ENCODE measurements around the gene EYA2.

EYA2 gene

GRCh38 chr20:46981184-46981583 is 86.5 kb downstream of the EYA2 start:
- Mint-ChIP-seq H3K4me3 (no peak overlapping the region), H3K9me3 (peaks cover 6% of the 10 kb centered on the region), H3K36me3 (ENCODE audit: insufficient read depth) (no peaks in the 10 kb centered on the region), H3K27me3 (peaks cover 79% of the 10 kb centered on the region), H3K4me1 (no peaks in the 10 kb centered on the region), H3K27ac (ENCODE audit: low read depth) (no peak overlapping the region)
- DNase-seq (ENCODE audit: low spot score in 2 of 2) (no peak), ATAC-seq (replicated peaks; ENCODE audit: extremely low read depth, poor library complexity, severe bottlenecking) (no peak)

GRCh38 chr20:46983466-46983865 is 88.8 kb downstream of the EYA2 start:
- peaks cover 65% of the 10 kb centered on the region for H3K27me3 Mint-ChIP-seq
- H3K27ac Mint-ChIP-seq (ENCODE audit: low read depth), result no peak overlapping the region
- H3K4me3 Mint-ChIP-seq, result no peak overlapping the region

DNA sequence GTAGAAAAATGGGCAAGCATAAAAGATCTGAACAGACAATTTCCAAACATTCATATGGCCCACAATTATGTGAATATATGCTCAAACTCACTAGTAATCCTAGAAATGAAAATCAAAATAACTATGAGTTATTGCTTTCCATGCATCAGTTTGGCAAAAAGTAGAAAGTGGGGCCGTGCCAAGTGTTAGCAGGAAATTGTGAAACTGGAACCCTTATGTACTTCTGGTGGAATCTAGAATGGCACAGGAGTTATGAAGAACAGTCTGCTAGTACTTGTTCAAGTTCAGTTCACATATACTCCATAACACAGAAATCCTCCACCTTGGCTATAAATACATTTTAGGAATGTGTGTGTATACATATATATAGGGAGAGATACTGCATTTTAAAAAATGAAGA is 89.8 kb downstream of the EYA2 start:
- Mint-ChIP-seq H3K4me1 (no peaks in the 10 kb centered on the region), H3K27ac (ENCODE audit: low read depth) (no peak overlapping the region), H3K27me3 (peaks cover 60% of the 10 kb centered on the region), H3K36me3 (ENCODE audit: insufficient read depth) (no peaks in the 10 kb centered on the region), H3K9me3 (peaks cover 6% of the 10 kb centered on the region), H3K4me3 (no peak overlapping the region)
- DNase-seq (ENCODE audit: low spot score in 2 of 2), result no peak
- no peak for ATAC-seq (replicated peaks; ENCODE audit: extremely low read depth, poor library complexity, severe bottlenecking)

More at GRCh38 chr20:46983466-46983865, 88.8 kb downstream of the EYA2 start:
- peaks cover 6% of the 10 kb centered on the region for H3K9me3 Mint-ChIP-seq
- DNase-seq (ENCODE audit: low spot score in 2 of 2) (no peak), ATAC-seq (replicated peaks; ENCODE audit: extremely low read depth, poor library complexity, severe bottlenecking) (no peak)
- no peaks in the 10 kb centered on the region for H3K4me1 Mint-ChIP-seq
- H3K36me3 Mint-ChIP-seq (ENCODE audit: insufficient read depth), result no peaks in the 10 kb centered on the region

GRCh38 chr20:46985250-46985649 is 90.6 kb downstream of the EYA2 start:
- Mint-ChIP-seq H3K27ac (ENCODE audit: low read depth) (no peak overlapping the region), H3K4me1 (no peaks in the 10 kb centered on the region), H3K27me3 (peaks cover 60% of the 10 kb centered on the region), H3K36me3 (ENCODE audit: insufficient read depth) (no peaks in the 10 kb centered on the region), H3K9me3 (peaks cover 6% of the 10 kb centered on the region), H3K4me3 (no peak overlapping the region)
- DNase-seq (ENCODE audit: low spot score in 2 of 2) (no peak), ATAC-seq (replicated peaks; ENCODE audit: extremely low read depth, poor library complexity, severe bottlenecking) (no peak)

DNA sequence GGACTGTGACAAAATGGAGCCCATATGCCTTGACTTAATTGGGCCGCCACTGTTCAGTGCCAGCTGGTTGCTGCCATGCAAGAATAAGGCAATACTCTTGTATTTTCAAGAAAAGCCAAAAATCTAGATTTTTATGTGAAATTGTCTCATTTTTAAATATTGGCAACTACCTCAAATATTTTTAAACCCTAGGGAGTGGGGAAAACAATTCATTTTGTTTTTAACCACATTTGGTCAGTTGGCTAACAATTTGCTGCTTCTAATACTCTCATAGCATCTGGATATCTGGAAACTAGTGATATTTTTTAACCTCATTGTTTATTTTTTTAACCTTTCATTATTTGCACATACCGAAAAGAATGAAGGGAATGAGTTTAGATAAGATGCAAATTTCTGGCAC is 91.0 kb downstream of the EYA2 start:
- no peaks in the 10 kb centered on the region for H3K36me3 Mint-ChIP-seq (ENCODE audit: insufficient read depth)
- H3K4me1 Mint-ChIP-seq, result no peaks in the 10 kb centered on the region
- no peak overlapping the region for H3K27ac Mint-ChIP-seq (ENCODE audit: low read depth)
- H3K9me3 Mint-ChIP-seq, result peaks cover 6% of the 10 kb centered on the region
- DNase-seq (ENCODE audit: low spot score in 2 of 2), result no peak
- H3K27me3 Mint-ChIP-seq, result peaks cover 60% of the 10 kb centered on the region
- ATAC-seq (replicated peaks; ENCODE audit: extremely low read depth, poor library complexity, severe bottlenecking), result no peak
- H3K4me3 Mint-ChIP-seq, result no peak overlapping the region

GRCh38 chr20:46987001-46987400 is 92.4 kb downstream of the EYA2 start:
- DNase-seq (ENCODE audit: low spot score in 2 of 2), result no peak
- peaks cover 65% of the 10 kb centered on the region for H3K27me3 Mint-ChIP-seq
- ATAC-seq (replicated peaks; ENCODE audit: extremely low read depth, poor library complexity, severe bottlenecking), result no peak

DNA sequence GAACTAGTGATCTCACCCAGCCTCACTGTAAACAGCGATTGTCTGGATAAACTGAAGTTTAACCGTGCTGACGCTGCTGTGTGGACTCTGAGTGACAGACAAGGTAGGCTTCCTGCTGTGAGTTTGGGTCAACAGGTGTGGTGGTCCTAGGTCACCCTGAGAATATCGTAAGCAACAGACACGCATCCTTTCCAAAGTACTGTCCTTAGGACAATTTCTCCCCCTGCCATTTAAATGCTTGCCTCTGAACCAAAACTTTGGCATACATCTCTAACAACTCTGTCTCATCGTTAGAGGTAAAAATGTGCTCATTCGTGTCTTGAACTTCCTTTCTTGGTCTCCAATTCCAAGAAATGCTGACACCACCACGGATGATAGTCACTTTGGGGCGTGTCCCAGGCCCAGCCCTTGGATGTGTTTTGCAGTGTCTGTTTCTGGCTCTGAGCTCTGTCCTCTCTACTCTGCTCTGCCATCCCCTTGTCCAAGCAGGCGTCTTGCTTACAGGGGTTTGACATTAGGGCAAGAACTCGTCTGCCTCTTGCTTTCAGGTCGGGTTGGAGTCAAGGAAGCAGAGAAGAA is 95.5 kb downstream of the EYA2 start:
- no peak overlapping the region for H3K4me3 Mint-ChIP-seq
- H3K4me1 Mint-ChIP-seq, result no peaks in the 10 kb centered on the region
- no peak overlapping the region for H3K27ac Mint-ChIP-seq (ENCODE audit: low read depth)
- no peak for ATAC-seq (replicated peaks; ENCODE audit: extremely low read depth, poor library complexity, severe bottlenecking)
- no peak for DNase-seq (ENCODE audit: low spot score in 2 of 2)
- H3K27me3 Mint-ChIP-seq, result peaks cover 52% of the 10 kb centered on the region
- no peaks in the 10 kb centered on the region for H3K9me3 Mint-ChIP-seq
- no peaks in the 10 kb centered on the region for H3K36me3 Mint-ChIP-seq (ENCODE audit: insufficient read depth)

More at GRCh38 chr20:46987001-46987400, 92.4 kb downstream of the EYA2 start:
- no peak overlapping the region for H3K27ac Mint-ChIP-seq (ENCODE audit: low read depth)
- H3K9me3 Mint-ChIP-seq, result peaks cover 6% of the 10 kb centered on the region
- no peaks in the 10 kb centered on the region for H3K36me3 Mint-ChIP-seq (ENCODE audit: insufficient read depth)
- no peaks in the 10 kb centered on the region for H3K4me1 Mint-ChIP-seq
- no peak overlapping the region for H3K4me3 Mint-ChIP-seq

DNA sequence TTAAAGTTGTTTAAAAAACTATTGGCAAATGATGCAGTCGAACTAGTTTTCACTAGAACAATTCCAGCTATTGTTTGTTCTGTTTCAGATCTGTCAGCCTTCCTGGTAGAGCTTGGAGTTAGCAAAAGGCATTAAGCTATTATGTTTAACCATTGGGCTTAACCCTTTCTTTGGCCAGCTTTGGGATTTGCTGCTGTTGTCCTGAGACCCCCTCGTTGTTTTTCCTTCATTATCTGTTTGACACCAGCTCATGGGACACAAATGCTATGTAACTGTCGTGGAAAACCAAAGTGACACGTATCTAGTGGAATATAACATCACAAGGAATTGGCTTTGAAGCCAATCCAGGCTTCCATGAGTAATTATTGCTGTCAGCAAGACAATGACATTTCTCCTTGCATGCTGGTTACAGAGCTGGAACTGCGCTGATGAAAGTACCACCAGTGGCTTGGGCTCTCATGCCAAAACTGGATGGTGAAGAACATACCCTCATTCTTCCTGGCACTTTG is 96.0 kb downstream of the EYA2 start:
- Mint-ChIP-seq H3K27me3 (peaks cover 47% of the 10 kb centered on the region), H3K27ac (ENCODE audit: low read depth) (no peak overlapping the region), H3K36me3 (ENCODE audit: insufficient read depth) (no peaks in the 10 kb centered on the region), H3K4me3 (no peak overlapping the region), H3K9me3 (no peaks in the 10 kb centered on the region), H3K4me1 (no peaks in the 10 kb centered on the region)
- ATAC-seq (replicated peaks; ENCODE audit: extremely low read depth, poor library complexity, severe bottlenecking) (no peak), DNase-seq (ENCODE audit: low spot score in 2 of 2) (no peak)

DNA sequence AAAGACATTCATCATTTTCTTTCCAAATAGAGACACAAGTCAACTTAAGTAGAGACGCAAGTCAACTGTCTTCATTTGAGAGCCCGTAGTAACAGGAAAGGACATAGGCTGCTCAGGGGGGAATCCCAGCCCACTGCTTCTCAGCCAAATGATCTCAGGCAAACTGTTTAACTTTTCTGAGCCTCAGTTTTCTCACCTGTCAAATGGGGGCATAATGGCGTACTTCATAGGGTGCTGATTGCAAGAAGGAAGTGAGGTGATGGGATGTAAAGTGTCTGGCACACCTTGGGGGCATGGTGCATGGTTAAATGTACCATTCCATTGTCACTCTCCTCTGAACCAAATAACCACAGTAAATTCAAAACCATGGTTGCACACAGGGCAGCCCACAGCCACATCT is 96.5 kb downstream of the EYA2 start:
- Mint-ChIP-seq H3K4me1 (no peaks in the 10 kb centered on the region), H3K4me3 (no peak overlapping the region), H3K27me3 (peaks cover 47% of the 10 kb centered on the region), H3K9me3 (no peaks in the 10 kb centered on the region), H3K36me3 (ENCODE audit: insufficient read depth) (no peaks in the 10 kb centered on the region), H3K27ac (ENCODE audit: low read depth) (no peak overlapping the region)
- ATAC-seq (replicated peaks; ENCODE audit: extremely low read depth, poor library complexity, severe bottlenecking) (no peak), DNase-seq (ENCODE audit: low spot score in 2 of 2) (no peak)

- DNase-seq (ENCODE audit: low spot score in 2 of 2) (no peak), ATAC-seq (replicated peaks; ENCODE audit: extremely low read depth, poor library complexity, severe bottlenecking) (no peak)
- H3K9me3 Mint-ChIP-seq, result no peaks in the 10 kb centered on the region
- peaks cover 47% of the 10 kb centered on the region for H3K27me3 Mint-ChIP-seq
- no peak overlapping the region for H3K27ac Mint-ChIP-seq (ENCODE audit: low read depth)
- no peak overlapping the region for H3K4me3 Mint-ChIP-seq
- H3K4me1 Mint-ChIP-seq, result no peaks in the 10 kb centered on the region
- no peaks in the 10 kb centered on the region for H3K36me3 Mint-ChIP-seq (ENCODE audit: insufficient read depth)
Measured at GRCh38 chr20:46991880-46992639, 97.4 kb downstream of the EYA2 start.

DNA sequence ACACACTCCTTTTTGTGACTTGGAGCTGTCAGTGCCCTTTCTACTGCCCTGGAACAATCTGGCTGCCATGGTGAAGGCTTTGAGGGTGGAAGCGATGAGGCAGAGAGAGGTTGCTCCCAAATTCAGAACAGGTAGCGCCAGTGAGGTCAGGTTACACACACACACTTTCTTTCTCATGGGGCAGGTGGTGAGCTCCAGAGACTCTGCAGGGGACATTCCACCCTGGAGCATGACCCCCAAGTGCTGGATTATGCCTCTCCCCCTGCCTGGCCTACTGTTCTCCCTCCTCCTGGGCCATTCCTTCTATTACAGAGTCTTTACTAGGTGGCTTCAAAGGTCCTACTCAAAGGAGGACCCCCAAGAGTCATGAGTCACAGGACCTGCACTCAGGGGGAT is 98.0 kb downstream of the EYA2 start:
- no peak for ATAC-seq (replicated peaks; ENCODE audit: extremely low read depth, poor library complexity, severe bottlenecking)
- DNase-seq (ENCODE audit: low spot score in 2 of 2), result no peak
- H3K27ac Mint-ChIP-seq (ENCODE audit: low read depth), result no peak overlapping the region
- H3K27me3 Mint-ChIP-seq, result peaks cover 47% of the 10 kb centered on the region
- H3K4me1 Mint-ChIP-seq, result no peaks in the 10 kb centered on the region
- no peak overlapping the region for H3K4me3 Mint-ChIP-seq
- H3K36me3 Mint-ChIP-seq (ENCODE audit: insufficient read depth), result no peaks in the 10 kb centered on the region
- no peaks in the 10 kb centered on the region for H3K9me3 Mint-ChIP-seq

GRCh38 chr20:46993465-46994095 is 98.9 kb downstream of the EYA2 start:
- H3K4me1 Mint-ChIP-seq, result no peaks in the 10 kb centered on the region
- no peak for DNase-seq (ENCODE audit: low spot score in 2 of 2)
- peaks cover 47% of the 10 kb centered on the region for H3K27me3 Mint-ChIP-seq
- ATAC-seq (replicated peaks; ENCODE audit: extremely low read depth, poor library complexity, severe bottlenecking), result no peak
- H3K9me3 Mint-ChIP-seq, result no peaks in the 10 kb centered on the region
- H3K36me3 Mint-ChIP-seq (ENCODE audit: insufficient read depth), result no peaks in the 10 kb centered on the region
- H3K27ac Mint-ChIP-seq (ENCODE audit: low read depth), result no peak overlapping the region
- H3K4me3 Mint-ChIP-seq, result no peak overlapping the region

- peak overlapping the region; percentile 65 for H3K4me3 Mint-ChIP-seq
- ATAC-seq (replicated peaks; ENCODE audit: extremely low read depth, poor library complexity, severe bottlenecking) (peak; percentile 54), DNase-seq (ENCODE audit: low spot score in 2 of 2) (no peak)
- H3K36me3 Mint-ChIP-seq (ENCODE audit: insufficient read depth), result no peaks in the 10 kb centered on the region
- H3K27ac Mint-ChIP-seq (ENCODE audit: low read depth), result no peak overlapping the region
- H3K9me3 Mint-ChIP-seq, result no peaks in the 10 kb centered on the region
- H3K4me1 Mint-ChIP-seq, result no peaks in the 10 kb centered on the region
- H3K27me3 Mint-ChIP-seq, result peaks cover 43% of the 10 kb centered on the region
Measured at GRCh38 chr20:46994341-46994740, 99.7 kb downstream of the EYA2 start.
